ENCODE data around the gene DELE1.

Gene DELE1

DNA sequence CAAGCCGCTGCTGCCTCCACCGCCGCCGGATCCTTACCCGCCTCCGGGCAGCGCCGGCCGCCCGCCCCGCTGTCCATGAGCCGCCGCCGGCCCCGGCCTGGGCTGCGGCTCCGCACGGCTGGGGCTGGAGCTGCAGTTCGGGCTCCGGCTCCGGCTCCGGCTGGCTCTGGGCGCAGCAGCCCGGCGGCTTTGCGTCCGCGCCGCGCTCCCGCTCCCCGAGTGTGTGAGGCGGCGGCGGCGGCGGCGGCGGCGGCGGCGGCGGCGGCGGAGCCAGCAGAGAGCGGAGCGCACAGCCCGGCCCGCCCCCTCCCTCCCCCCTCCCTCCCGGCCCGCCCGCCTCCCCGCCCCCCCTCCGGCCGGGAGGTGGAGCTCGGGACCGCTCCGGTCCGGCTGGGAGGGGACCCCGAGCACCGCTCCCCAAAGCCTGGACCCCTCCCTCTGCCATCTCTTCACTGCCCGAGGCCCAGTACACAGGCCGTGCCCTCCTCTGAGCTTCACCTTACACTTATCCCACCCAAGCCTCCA is 45.4 kb upstream of the DELE1 start, which contains the start of gene PCDH1:
TSS of gene PCDH1 (minus strand) at position 225 of the 525 bp plus-strand sequence. CDS start at position 77, 148 bp downstream.
- ATAC-seq: peak; percentile 46
- no peak for TF ChIP-seq BACH2 (CRISPR knock-in tag; IDR thresholded peaks at IDR 0.05; ENCODE audit: borderline replicate concordance)
- TF ChIP-seq ZC3H10 (CRISPR knock-in tag; IDR thresholded peaks at IDR 0.05): no peak
- TF ChIP-seq RARB (CRISPR knock-in tag; IDR thresholded peaks at IDR 0.05): no peak
- TF ChIP-seq ESRRG (CRISPR knock-in tag; IDR thresholded peaks at IDR 0.05): no peak
- no peak for TF ChIP-seq ZNF70 (CRISPR knock-in tag; IDR thresholded peaks at IDR 0.05)
- TF ChIP-seq ZFP3 (CRISPR knock-in tag; IDR thresholded peaks at IDR 0.05): no peak
- no peak for TF ChIP-seq ZNF8 (CRISPR knock-in tag; IDR thresholded peaks at IDR 0.05)

DNA sequence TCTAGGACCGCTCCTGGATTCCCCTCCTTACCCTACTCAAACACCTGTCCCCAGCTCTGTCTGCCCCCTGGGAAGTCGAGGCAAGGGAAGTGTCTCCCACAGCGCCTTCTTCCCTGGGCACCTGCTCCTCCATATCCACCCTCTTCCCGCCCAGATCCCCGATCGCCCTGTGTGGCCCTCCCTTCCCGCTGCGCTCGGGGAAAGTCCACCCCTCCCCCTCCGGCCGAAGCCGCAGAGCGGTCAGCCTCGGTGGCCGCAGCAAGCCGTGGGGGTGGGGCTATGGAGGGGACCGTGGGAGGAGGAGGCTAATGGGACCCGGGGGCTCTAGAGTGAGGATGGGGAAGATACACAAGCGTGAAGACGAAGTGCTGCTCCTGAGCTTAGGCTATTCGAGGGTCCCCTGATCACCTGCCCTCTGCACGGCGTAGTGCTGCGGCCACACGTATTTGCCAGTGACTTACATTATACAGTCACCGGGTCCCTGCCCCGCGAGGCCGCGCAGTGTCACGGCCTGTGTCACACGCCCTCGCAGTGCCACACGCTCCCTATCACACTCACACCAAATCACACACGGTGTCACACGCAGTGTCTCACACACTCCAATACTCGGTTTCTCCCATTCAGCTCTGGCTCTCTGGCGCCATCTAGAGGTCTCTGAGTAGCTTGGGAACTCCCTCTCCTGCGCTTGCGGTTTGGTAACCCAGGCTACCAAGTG is 44.8 kb upstream of the DELE1 start:
- TF ChIP-seq ISL1 (CRISPR knock-in tag; IDR thresholded peaks at IDR 0.05): no peak
- TF ChIP-seq TCF4 (CRISPR knock-in tag; IDR thresholded peaks at IDR 0.05; ENCODE audit: borderline replicate concordance): no peak
- no peak for TF ChIP-seq ARNTL (CRISPR knock-in tag; IDR thresholded peaks at IDR 0.05; ENCODE audit: borderline replicate concordance, low read depth)
- TF ChIP-seq ZC3H10 (CRISPR knock-in tag; IDR thresholded peaks at IDR 0.05): no peak
- TF ChIP-seq BACH2 (CRISPR knock-in tag; IDR thresholded peaks at IDR 0.05; ENCODE audit: borderline replicate concordance): no peak
- TF ChIP-seq ZNF70 (CRISPR knock-in tag; IDR thresholded peaks at IDR 0.05): no peak
- TF ChIP-seq, protein P1, sequence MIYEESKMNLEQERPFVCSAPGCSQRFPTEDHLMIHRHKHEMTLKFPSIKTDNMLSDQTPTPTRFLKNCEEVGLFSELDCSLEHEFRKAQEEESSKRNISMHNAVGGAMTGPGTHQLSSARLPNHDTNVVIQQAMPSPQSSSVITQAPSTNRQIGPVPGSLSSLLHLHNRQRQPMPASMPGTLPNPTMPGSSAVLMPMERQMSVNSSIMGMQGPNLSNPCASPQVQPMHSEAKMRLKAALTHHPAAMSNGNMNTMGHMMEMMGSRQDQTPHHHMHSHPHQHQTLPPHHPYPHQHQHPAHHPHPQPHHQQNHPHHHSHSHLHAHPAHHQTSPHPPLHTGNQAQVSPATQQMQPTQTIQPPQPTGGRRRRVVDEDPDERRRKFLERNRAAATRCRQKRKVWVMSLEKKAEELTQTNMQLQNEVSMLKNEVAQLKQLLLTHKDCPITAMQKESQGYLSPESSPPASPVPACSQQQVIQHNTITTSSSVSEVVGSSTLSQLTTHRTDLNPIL (CRISPR knock-in tag; IDR thresholded peaks at IDR 0.05; ENCODE audit: low read depth): no peak
- TF ChIP-seq, protein P2, sequence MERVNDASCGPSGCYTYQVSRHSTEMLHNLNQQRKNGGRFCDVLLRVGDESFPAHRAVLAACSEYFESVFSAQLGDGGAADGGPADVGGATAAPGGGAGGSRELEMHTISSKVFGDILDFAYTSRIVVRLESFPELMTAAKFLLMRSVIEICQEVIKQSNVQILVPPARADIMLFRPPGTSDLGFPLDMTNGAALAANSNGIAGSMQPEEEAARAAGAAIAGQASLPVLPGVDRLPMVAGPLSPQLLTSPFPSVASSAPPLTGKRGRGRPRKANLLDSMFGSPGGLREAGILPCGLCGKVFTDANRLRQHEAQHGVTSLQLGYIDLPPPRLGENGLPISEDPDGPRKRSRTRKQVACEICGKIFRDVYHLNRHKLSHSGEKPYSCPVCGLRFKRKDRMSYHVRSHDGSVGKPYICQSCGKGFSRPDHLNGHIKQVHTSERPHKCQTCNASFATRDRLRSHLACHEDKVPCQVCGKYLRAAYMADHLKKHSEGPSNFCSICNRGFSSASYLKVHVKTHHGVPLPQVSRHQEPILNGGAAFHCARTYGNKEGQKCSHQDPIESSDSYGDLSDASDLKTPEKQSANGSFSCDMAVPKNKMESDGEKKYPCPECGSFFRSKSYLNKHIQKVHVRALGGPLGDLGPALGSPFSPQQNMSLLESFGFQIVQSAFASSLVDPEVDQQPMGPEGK (CRISPR knock-in tag; IDR thresholded peaks at IDR 0.05; ENCODE audit: borderline replicate concordance): no peak
- no peak for TF ChIP-seq OSR1 (CRISPR knock-in tag; IDR thresholded peaks at IDR 0.05)
- TF ChIP-seq, protein P3, sequence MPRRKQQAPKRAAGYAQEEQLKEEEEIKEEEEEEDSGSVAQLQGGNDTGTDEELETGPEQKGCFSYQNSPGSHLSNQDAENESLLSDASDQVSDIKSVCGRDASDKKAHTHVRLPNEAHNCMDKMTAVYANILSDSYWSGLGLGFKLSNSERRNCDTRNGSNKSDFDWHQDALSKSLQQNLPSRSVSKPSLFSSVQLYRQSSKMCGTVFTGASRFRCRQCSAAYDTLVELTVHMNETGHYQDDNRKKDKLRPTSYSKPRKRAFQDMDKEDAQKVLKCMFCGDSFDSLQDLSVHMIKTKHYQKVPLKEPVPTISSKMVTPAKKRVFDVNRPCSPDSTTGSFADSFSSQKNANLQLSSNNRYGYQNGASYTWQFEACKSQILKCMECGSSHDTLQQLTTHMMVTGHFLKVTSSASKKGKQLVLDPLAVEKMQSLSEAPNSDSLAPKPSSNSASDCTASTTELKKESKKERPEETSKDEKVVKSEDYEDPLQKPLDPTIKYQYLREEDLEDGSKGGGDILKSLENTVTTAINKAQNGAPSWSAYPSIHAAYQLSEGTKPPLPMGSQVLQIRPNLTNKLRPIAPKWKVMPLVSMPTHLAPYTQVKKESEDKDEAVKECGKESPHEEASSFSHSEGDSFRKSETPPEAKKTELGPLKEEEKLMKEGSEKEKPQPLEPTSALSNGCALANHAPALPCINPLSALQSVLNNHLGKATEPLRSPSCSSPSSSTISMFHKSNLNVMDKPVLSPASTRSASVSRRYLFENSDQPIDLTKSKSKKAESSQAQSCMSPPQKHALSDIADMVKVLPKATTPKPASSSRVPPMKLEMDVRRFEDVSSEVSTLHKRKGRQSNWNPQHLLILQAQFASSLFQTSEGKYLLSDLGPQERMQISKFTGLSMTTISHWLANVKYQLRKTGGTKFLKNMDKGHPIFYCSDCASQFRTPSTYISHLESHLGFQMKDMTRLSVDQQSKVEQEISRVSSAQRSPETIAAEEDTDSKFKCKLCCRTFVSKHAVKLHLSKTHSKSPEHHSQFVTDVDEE (CRISPR knock-in tag; IDR thresholded peaks at IDR 0.05): no peak
- TF ChIP-seq GLIS3 (CRISPR knock-in tag; IDR thresholded peaks at IDR 0.05): no peak
- no peak for TF ChIP-seq ZFP30 (CRISPR knock-in tag; IDR thresholded peaks at IDR 0.05)
- peak; percentile 92 for ATAC-seq

DNA sequence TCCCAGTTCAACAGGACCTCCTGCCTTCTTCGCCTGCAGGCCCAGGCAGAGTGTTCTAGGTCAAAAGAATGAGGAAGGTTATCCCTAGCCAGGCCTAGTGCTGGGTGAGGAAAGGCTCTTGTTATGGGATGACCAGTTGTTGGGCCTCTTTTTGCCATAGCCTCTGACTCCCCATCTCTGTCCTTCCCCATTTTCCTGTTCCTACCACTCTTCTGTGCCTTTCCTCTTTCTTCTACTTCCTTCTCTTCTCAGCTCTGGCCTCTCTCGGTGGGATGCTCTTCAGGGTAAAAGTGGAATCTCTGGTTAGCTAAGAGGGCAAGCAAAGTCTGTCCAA is 44.3 kb upstream of the DELE1 start:
- ATAC-seq: peak; percentile 5
- TF ChIP-seq BACH2 (CRISPR knock-in tag; IDR thresholded peaks at IDR 0.05; ENCODE audit: borderline replicate concordance): no peak
- no peak for TF ChIP-seq OSR1 (CRISPR knock-in tag; IDR thresholded peaks at IDR 0.05)
- TF ChIP-seq, protein P3 (CRISPR knock-in tag; IDR thresholded peaks at IDR 0.05): no peak
- TF ChIP-seq ESRRG (CRISPR knock-in tag; IDR thresholded peaks at IDR 0.05): no peak
- no peak for TF ChIP-seq SNAI2 (CRISPR knock-in tag; IDR thresholded peaks at IDR 0.05)
- no peak for TF ChIP-seq CSDC2 (CRISPR knock-in tag; IDR thresholded peaks at IDR 0.05)
- TF ChIP-seq, protein P4, sequence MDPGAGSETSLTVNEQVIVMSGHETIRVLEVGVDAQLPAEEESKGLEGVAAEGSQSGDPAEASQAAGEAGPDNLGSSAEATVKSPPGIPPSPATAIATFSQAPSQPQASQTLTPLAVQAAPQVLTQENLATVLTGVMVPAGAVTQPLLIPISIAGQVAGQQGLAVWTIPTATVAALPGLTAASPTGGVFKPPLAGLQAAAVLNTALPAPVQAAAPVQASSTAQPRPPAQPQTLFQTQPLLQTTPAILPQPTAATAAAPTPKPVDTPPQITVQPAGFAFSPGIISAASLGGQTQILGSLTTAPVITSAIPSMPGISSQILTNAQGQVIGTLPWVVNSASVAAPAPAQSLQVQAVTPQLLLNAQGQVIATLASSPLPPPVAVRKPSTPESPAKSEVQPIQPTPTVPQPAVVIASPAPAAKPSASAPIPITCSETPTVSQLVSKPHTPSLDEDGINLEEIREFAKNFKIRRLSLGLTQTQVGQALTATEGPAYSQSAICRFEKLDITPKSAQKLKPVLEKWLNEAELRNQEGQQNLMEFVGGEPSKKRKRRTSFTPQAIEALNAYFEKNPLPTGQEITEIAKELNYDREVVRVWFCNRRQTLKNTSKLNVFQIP (CRISPR knock-in tag; IDR thresholded peaks at IDR 0.05; ENCODE audit: borderline replicate concordance, low read depth): no peak
- no peak for TF ChIP-seq GLIS3 (CRISPR knock-in tag; IDR thresholded peaks at IDR 0.05)
- TF ChIP-seq ZFP30 (CRISPR knock-in tag; IDR thresholded peaks at IDR 0.05): no peak
- TF ChIP-seq, protein P2 (CRISPR knock-in tag; IDR thresholded peaks at IDR 0.05; ENCODE audit: borderline replicate concordance): no peak
- TF ChIP-seq ARNTL (CRISPR knock-in tag; IDR thresholded peaks at IDR 0.05; ENCODE audit: borderline replicate concordance, low read depth): no peak
- no peak for TF ChIP-seq TOX (CRISPR knock-in tag; IDR thresholded peaks at IDR 0.05; ENCODE audit: borderline replicate concordance)
- no peak for TF ChIP-seq ISL1 (CRISPR knock-in tag; IDR thresholded peaks at IDR 0.05)
- no peak for TF ChIP-seq ZC3H10 (CRISPR knock-in tag; IDR thresholded peaks at IDR 0.05)
- no peak for TF ChIP-seq PPARA (CRISPR knock-in tag; IDR thresholded peaks at IDR 0.05; ENCODE audit: borderline replicate concordance)
- no peak for TF ChIP-seq RARB (CRISPR knock-in tag; IDR thresholded peaks at IDR 0.05)
- TF ChIP-seq, protein P5, sequence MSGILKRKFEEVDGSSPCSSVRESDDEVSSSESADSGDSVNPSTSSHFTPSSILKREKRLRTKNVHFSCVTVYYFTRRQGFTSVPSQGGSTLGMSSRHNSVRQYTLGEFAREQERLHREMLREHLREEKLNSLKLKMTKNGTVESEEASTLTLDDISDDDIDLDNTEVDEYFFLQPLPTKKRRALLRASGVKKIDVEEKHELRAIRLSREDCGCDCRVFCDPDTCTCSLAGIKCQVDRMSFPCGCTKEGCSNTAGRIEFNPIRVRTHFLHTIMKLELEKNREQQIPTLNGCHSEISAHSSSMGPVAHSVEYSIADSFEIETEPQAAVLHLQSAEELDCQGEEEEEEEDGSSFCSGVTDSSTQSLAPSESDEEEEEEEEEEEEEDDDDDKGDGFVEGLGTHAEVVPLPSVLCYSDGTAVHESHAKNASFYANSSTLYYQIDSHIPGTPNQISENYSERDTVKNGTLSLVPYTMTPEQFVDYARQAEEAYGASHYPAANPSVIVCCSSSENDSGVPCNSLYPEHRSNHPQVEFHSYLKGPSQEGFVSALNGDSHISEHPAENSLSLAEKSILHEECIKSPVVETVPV (CRISPR knock-in tag; IDR thresholded peaks at IDR 0.05): no peak
